Posterior vena cava (tissue), 2 donors: ENCODE data around the gene MAGOHB. TPM values are rescaled to one million over a fixed set of nuclear protein-coding genes. Genes with fewer than 3 reads are reported as not detected.
"Not testable (repeated sequence)": the region's sequence is repeated elsewhere in the genome, so short reads cannot be mapped to it uniquely, and the experiment has no call there.

Source experiments
- DNase-seq: peaks from one replicate; pipeline ENCODE4 v3.0.0-alpha.2; 2020; ENCODE audit warnings: low spot score
- intact Hi-C, 2 donors: fragments of 100-400 bp; cut with DNase I; formaldehyde crosslinking; loops; one replicate each; pipeline versions ENCODE4 v1.14.1 to v1.14.2; 2022 to 2023
- total RNA-seq, 2 donors: library from RNA; stranded (reverse); fragmentation: NEBNext Ultra II Directional; extraction: Animal tissue kit (Norgen Biotek cat#: 25700); gene quantifications; one replicate each; pipeline ENCODE4 v1.2.1, GENCODE V29; 2021
- donor health status: DM: yes; HTN: yes; CAD: no.
- donor health status: DM: yes; HTN: yes; CAD: no.

MAGOHB gene
- total RNA-seq, 2 donors from 2014 or later: 19.3 to 21.2 TPM

- intact Hi-C loops: loop anchor here in 1 of 2 donors (10.0 kb wide), 1 partner anchor 117 kb away; no protein-coding TSS in a partner anchor
These were observed 4.5 kb upstream of the MAGOHB start for GRCh38 chr12:10617863-10618262.

GRCh38 chr12:10615532-10615931 is 2.1 kb upstream of the MAGOHB start:
- intact Hi-C loops: loop anchor here in 1 of 2 donors (10.0 kb wide), 1 partner anchor 119 kb away; no protein-coding TSS in a partner anchor
- DNase-seq: no peak

More at GRCh38 chr12:10617863-10618262, 4.5 kb upstream of the MAGOHB start:
- no peak for DNase-seq

GRCh38 chr12:10614056-10614370 is 604 bp upstream of the MAGOHB start:
- intact Hi-C loops: loop anchor here in 1 of 2 donors (10.0 kb wide), 1 partner anchor 121 kb away; no protein-coding TSS in a partner anchor

GRCh38 chr12:10612984-10613348 is 443 bp downstream of the MAGOHB start:
- intact Hi-C loops: loop anchor here in 1 of 2 donors (10.0 kb wide), 1 partner anchor 122 kb away; no protein-coding TSS in a partner anchor
- no peak for DNase-seq

More at GRCh38 chr12:10614056-10614370, 604 bp upstream of the MAGOHB start:
- no peak for DNase-seq

- intact Hi-C loops: loop anchor here in 1 of 2 donors (10.0 kb wide), 1 partner anchor 123 kb away; no protein-coding TSS in a partner anchor
- no peak for DNase-seq
These were observed 1.3 kb downstream of the MAGOHB start for GRCh38 chr12:10612110-10612509.

GRCh38 chr12:10611258-10611657 is 2.2 kb downstream of the MAGOHB start:
- not testable (repeated sequence) for DNase-seq
- intact Hi-C loops: loop anchor here in 1 of 2 donors (10.0 kb wide), 1 partner anchor 124 kb away; no protein-coding TSS in a partner anchor

- intact Hi-C loops: loop anchor here in 1 of 2 donors (10.0 kb wide), 1 partner anchor 125 kb away; no protein-coding TSS in a partner anchor
- no peak for DNase-seq
These were observed 3.2 kb downstream of the MAGOHB start for GRCh38 chr12:10610188-10610587.

- intact Hi-C loops: no loop called here
- DNase-seq: no peak
These were observed 5.4 kb downstream of the MAGOHB start for GRCh38 chr12:10607885-10608458.

GRCh38 chr12:10601860-10602259 is 11.5 kb downstream of the MAGOHB start:
- intact Hi-C loops: loop anchor here in 1 of 2 donors (5.0 kb wide), 1 partner anchor 1820 kb away; no protein-coding TSS in a partner anchor
- no peak for DNase-seq

- DNase-seq: no peak
- intact Hi-C loops: loop anchor here in 1 of 2 donors (5.0 kb wide), 1 partner anchor 1819 kb away; no protein-coding TSS in a partner anchor
These were observed 12.4 kb downstream of the MAGOHB start for GRCh38 chr12:10600988-10601387.

- intact Hi-C loops: no loop called here
- no peak for DNase-seq
These were observed 17.5 kb downstream of the MAGOHB start for GRCh38 chr12:10595881-10596280.

GRCh38 chr12:10590966-10591365 is 22.4 kb downstream of the MAGOHB start:
- intact Hi-C loops: no loop called here
- DNase-seq: no peak

GRCh38 chr12:10584415-10584814 is 29.0 kb downstream of the MAGOHB start:
- intact Hi-C loops: no loop called here
- DNase-seq: no peak

GRCh38 chr12:10582704-10583103 is 30.7 kb downstream of the MAGOHB start:
- DNase-seq: no peak
- intact Hi-C loops: no loop called here

GRCh38 chr12:10582133-10582532 is 31.3 kb downstream of the MAGOHB start:
- DNase-seq, intact Hi-C loops: not testable (repeated sequence)

- no peak for DNase-seq
- intact Hi-C loops: no loop called here
These were observed 39.1 kb downstream of the MAGOHB start for GRCh38 chr12:10574307-10574706.

GRCh38 chr12:10572021-10572490 is 41.4 kb downstream of the MAGOHB start:
- intact Hi-C loops, DNase-seq: not testable (repeated sequence)

GRCh38 chr12:10571141-10571540 is 42.3 kb downstream of the MAGOHB start:
- intact Hi-C loops: no loop called here
- DNase-seq: peak; percentile 67

GRCh38 chr12:10567813-10568212 is 45.6 kb downstream of the MAGOHB start:
- no peak for DNase-seq
- intact Hi-C loops: no loop called here

- intact Hi-C loops: loop anchor here (5.0 kb wide), 3 partner anchors 232 to 332 kb away; no protein-coding TSS in a partner anchor
- no peak for DNase-seq
These were observed 49.4 kb downstream of the MAGOHB start for GRCh38 chr12:10563966-10564365.

- DNase-seq: no peak
- intact Hi-C loops: loop anchor here (5.0 kb wide), 3 partner anchors 231 to 331 kb away; no protein-coding TSS in a partner anchor
These were observed 50.4 kb downstream of the MAGOHB start for GRCh38 chr12:10563002-10563401.
